Measurements from ENCODE around the gene COL6A2. TPM values are rescaled to one million over a fixed set of nuclear protein-coding genes. Genes with fewer than 3 reads are reported as not detected.

COL6A2 gene
- total and polyA plus RNA-seq, 4 donors: 88.8 to 466 (median 185) TPM

DNA sequence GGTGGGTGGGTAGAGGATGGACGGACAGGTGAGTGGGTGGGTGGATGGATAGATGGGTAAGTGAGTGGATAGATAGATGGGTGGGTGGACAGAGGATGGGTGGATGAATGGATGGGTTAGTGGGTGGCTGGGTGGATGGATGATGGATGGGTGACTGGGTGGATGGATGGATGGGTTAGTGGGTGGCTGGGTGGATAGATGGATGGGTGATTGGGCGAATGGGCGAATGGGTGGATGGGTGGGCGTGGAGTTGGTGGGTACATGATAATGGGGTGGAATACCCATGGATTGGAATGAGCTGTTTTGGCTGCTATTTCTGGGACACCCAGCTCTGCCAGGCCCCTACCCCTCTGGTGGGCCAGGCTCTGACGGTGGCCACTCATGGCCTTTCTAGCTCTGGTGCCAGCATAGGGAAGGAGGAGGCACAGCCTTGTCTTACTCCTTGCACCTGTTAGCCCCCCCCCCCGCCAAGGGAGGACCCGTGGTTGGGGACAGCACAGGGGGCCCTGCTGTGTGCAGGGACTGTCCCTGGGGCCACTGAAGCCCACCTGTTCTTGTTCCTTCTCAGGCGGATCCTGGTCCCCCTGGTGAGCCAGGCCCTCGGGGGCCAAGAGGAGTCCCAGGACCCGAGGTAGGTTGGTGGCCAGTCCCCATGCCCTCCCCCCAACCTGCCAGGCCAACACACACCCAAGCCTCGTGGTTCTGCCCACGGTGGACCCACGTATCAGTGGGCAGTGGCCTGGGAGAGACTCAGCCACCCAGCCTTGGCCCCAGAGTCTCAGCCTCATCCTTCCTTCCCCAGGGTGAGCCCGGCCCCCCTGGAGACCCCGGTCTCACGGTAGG is 26.4 kb downstream of the COL6A2 start:
- Histone ChIP-seq H3K9me3 (ENCODE audit: control insufficient read depth, insufficient read depth, low read length) (no peaks in the 10 kb centered on the region), H3K27ac (ENCODE audit: low read depth, low read length) (no peak overlapping the region), H3K27me3 (ENCODE audit: control insufficient read depth, insufficient read depth, low read length) (no peaks in the 10 kb centered on the region), H3K4me1 (ENCODE audit: control insufficient read depth, insufficient read depth, low read length) (no peaks in the 10 kb centered on the region), H3K36me3 (ENCODE audit: control insufficient read depth, insufficient read depth, low read length) (peaks cover 53% of the 10 kb centered on the region), H3K4me3 (ENCODE audit: low read depth, low read length) (no peak overlapping the region)
- no peak for DNase-seq (ENCODE audit: low read depth in 4 of 6, low spot score in 6 of 6)
- 95% methylated on average over 15 of the region's 16 CpGs for WGBS (ENCODE audit: insufficient coverage)

GRCh38 chr21:46124926-46125845 is 27.3 kb downstream of the COL6A2 start:
- Histone ChIP-seq H3K27me3 (ENCODE audit: control insufficient read depth, insufficient read depth, low read length) (no peaks in the 10 kb centered on the region), H3K36me3 (ENCODE audit: control insufficient read depth, insufficient read depth, low read length) (peaks cover 46% of the 10 kb centered on the region), H3K4me1 (ENCODE audit: control insufficient read depth, insufficient read depth, low read length) (no peaks in the 10 kb centered on the region), H3K27ac (ENCODE audit: low read depth, low read length) (no peak overlapping the region), H3K9me3 (ENCODE audit: control insufficient read depth, insufficient read depth, low read length) (no peaks in the 10 kb centered on the region), H3K4me3 (ENCODE audit: low read depth, low read length) (no peak overlapping the region)
- no peak for DNase-seq (ENCODE audit: low read depth in 4 of 6, low spot score in 6 of 6)
- WGBS (ENCODE audit: insufficient coverage): 94% methylated on average over 49 of the region's 49 CpGs

DNA sequence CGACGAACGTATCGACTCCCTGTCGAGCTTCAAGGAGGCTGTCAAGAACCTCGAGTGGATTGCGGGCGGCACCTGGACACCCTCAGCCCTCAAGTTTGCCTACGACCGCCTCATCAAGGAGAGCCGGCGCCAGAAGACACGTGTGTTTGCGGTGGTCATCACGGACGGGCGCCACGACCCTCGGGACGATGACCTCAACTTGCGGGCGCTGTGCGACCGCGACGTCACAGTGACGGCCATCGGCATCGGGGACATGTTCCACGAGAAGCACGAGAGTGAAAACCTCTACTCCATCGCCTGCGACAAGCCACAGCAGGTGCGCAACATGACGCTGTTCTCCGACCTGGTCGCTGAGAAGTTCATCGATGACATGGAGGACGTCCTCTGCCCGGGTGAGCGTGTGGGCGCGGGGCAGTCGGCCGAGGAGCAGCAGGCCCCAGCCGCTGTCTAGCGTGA is 28.0 kb downstream of the COL6A2 start:
- H3K4me3 ChIP-seq (ENCODE audit: low read depth, low read length): no peak overlapping the region
- DNase-seq (ENCODE audit: low read depth in 4 of 6, low spot score in 6 of 6): no peak
- WGBS (ENCODE audit: insufficient coverage): 93% methylated on average over 47 of the region's 47 CpGs
- H3K4me1 ChIP-seq (ENCODE audit: control insufficient read depth, insufficient read depth, low read length): no peaks in the 10 kb centered on the region
- H3K27me3 ChIP-seq (ENCODE audit: control insufficient read depth, insufficient read depth, low read length): no peaks in the 10 kb centered on the region
- no peaks in the 10 kb centered on the region for H3K9me3 ChIP-seq (ENCODE audit: control insufficient read depth, insufficient read depth, low read length)
- H3K36me3 ChIP-seq (ENCODE audit: control insufficient read depth, insufficient read depth, low read length): peaks cover 41% of the 10 kb centered on the region
- no peak overlapping the region for H3K27ac ChIP-seq (ENCODE audit: low read depth, low read length)

- WGBS (ENCODE audit: insufficient coverage): 86% methylated on average over 30 of the region's 32 CpGs
- no peaks in the 10 kb centered on the region for H3K4me1 ChIP-seq (ENCODE audit: control insufficient read depth, insufficient read depth, low read length)
- peaks cover 35% of the 10 kb centered on the region for H3K36me3 ChIP-seq (ENCODE audit: control insufficient read depth, insufficient read depth, low read length)
- H3K9me3 ChIP-seq (ENCODE audit: control insufficient read depth, insufficient read depth, low read length): no peaks in the 10 kb centered on the region
- H3K4me3 ChIP-seq (ENCODE audit: low read depth, low read length): no peak overlapping the region
- H3K27ac ChIP-seq (ENCODE audit: low read depth, low read length): no peak overlapping the region
- no peaks in the 10 kb centered on the region for H3K27me3 ChIP-seq (ENCODE audit: control insufficient read depth, insufficient read depth, low read length)
- DNase-seq (ENCODE audit: low read depth in 4 of 6, low spot score in 6 of 6): no peak
Measured at GRCh38 chr21:46126309-46127238, 28.7 kb downstream of the COL6A2 start.

DNA sequence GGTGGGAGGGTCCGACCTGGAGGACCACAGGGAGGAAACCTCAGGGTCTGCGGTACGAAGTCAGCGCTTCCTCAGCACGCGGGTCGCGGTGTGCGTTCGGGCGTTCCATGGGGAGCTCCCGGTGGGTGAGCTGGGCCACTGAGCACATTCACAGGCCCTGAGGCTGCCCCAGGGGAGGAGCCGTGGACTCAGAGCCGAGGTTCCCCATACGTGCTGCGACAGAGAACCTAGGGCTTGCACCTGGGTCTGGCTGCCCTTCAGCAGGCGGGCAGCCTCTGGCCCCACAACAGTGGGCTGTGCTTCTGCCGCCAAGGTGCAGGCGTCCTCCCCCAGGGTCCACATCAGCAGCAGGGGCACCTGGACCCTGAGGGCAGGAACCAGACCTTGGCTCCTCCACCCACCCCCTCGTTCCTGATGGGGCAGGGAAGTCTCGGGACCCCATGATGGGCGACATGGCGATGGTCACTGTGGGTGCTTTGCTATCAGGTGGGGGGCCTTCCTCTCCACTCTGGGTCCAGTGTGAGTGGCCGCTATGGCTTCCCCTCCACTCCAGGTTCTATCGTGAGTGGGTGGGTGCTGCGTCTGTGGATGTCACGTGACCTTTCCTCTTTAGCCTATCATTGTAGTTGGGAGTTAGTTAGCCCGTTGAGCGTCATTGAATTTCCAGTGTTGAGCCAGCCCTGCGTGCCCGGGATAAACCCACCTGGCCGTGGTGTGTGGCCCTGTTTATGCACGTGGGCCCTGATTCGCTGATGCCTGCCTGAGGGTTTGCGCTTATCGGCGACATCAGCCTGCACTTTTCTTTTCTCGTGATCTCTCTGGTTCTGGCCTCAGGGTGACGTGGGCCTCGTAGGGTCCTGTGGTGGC is 29.6 kb downstream of the COL6A2 start:
- no peak for DNase-seq (ENCODE audit: low read depth in 4 of 6, low spot score in 6 of 6)
- WGBS (ENCODE audit: insufficient coverage): 90% methylated on average over 32 of the region's 40 CpGs
- peaks cover 32% of the 10 kb centered on the region for H3K36me3 ChIP-seq (ENCODE audit: control insufficient read depth, insufficient read depth, low read length)

DNA sequence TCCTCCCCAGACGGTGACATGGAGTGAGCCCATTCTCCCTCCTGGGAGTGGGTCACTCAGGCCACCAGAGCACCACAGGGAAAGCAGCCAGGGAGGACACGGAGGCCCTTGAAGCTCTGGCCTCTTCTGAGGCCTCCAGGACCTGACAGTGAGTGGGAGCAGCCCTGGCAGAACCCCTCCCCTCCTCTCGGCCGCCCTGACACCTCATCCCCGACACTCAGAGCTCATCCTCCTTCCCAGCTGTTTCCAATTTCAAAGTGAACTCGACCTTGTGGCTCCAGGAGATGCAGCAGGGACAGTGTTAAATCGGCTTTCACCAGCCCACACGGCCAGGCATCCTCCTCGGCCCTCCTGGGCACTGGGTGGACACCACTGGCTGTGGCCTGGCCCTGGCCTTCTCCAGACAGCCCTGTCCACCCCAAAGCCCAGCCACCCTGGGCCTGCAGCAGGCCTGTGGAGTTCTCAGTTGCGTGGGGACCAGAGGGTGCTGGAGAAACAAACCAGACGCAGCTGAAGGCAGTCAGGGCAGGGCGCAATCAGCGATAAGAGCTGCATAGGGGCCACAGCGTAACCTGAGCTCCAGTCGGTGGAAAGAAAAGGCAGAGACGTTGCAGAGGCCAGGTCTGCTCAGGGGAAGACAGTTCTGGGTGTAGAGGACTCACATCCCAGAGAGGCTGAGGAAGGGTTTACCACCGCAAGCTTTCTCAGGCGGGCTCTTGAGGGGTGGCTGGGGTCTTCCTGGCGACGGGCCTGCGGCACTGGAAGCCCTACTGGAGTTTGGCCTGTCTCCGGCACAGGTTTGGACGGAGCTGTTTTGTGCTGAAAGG is 30.4 kb downstream of the COL6A2 start:
- Histone ChIP-seq H3K4me3 (ENCODE audit: low read depth, low read length) (no peak overlapping the region), H3K36me3 (ENCODE audit: control insufficient read depth, insufficient read depth, low read length) (peaks cover 32% of the 10 kb centered on the region), H3K27ac (ENCODE audit: low read depth, low read length) (no peak overlapping the region), H3K9me3 (ENCODE audit: control insufficient read depth, insufficient read depth, low read length) (no peaks in the 10 kb centered on the region), H3K27me3 (ENCODE audit: control insufficient read depth, insufficient read depth, low read length) (no peaks in the 10 kb centered on the region), H3K4me1 (ENCODE audit: control insufficient read depth, insufficient read depth, low read length) (no peaks in the 10 kb centered on the region)
- no peak for DNase-seq (ENCODE audit: low read depth in 4 of 6, low spot score in 6 of 6)
- 75% methylated on average over 23 of the region's 23 CpGs for WGBS (ENCODE audit: insufficient coverage)

More for the DNA sequence above, 29.6 kb downstream of the COL6A2 start:
- H3K4me3 ChIP-seq (ENCODE audit: low read depth, low read length): no peak overlapping the region
- H3K27me3 ChIP-seq (ENCODE audit: control insufficient read depth, insufficient read depth, low read length): no peaks in the 10 kb centered on the region
- no peaks in the 10 kb centered on the region for H3K4me1 ChIP-seq (ENCODE audit: control insufficient read depth, insufficient read depth, low read length)
- no peaks in the 10 kb centered on the region for H3K9me3 ChIP-seq (ENCODE audit: control insufficient read depth, insufficient read depth, low read length)
- no peak overlapping the region for H3K27ac ChIP-seq (ENCODE audit: low read depth, low read length)

DNA sequence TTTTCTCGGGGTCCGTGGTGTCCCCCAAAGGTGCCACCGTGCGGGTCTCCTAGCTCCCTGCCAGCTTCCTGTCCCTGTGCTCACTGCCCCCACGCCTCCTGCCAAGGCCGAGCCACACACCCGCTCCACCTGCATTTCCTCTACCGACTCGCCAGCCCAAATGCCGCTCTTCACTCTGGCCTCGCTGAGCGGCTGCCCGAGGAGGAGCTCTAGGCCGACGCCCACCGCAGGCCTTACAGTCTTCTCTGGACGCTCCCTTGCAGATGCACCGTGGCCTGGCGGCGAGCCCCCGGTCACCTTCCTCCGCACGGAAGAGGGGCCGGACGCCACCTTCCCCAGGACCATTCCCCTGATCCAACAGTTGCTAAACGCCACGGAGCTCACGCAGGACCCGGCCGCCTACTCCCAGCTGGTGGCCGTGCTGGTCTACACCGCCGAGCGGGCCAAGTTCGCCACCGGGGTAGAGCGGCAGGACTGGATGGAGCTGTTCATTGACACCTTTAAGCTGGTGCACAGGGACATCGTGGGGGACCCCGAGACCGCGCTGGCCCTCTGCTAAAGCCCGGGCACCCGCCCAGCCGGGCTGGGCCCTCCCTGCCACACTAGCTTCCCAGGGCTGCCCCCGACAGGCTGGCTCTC is 31.1 kb downstream of the COL6A2 start:
- Histone ChIP-seq H3K9me3 (ENCODE audit: control insufficient read depth, insufficient read depth, low read length) (no peaks in the 10 kb centered on the region), H3K36me3 (ENCODE audit: control insufficient read depth, insufficient read depth, low read length) (peaks cover 32% of the 10 kb centered on the region), H3K4me1 (ENCODE audit: control insufficient read depth, insufficient read depth, low read length) (no peaks in the 10 kb centered on the region), H3K4me3 (ENCODE audit: low read depth, low read length) (no peak overlapping the region), H3K27me3 (ENCODE audit: control insufficient read depth, insufficient read depth, low read length) (no peaks in the 10 kb centered on the region), H3K27ac (ENCODE audit: low read depth, low read length) (no peak overlapping the region)
- WGBS (ENCODE audit: insufficient coverage): 83% methylated on average over 45 of the region's 45 CpGs
- no peak for DNase-seq (ENCODE audit: low read depth in 4 of 6, low spot score in 6 of 6)

Data from spinal cord (tissue), 10 donors.